Ishikawa (cell line): Measurements from ENCODE around the gene MAP3K13.

Experiments used
- CEBPB ChIP-seq: IDR thresholded peaks from 2 replicates; pipeline ENCODE4 v1.6.1; 2012
- CREB1 ChIP-seq: IDR thresholded peaks from 2 replicates; pipeline ENCODE4 v1.6.1; 2012; ENCODE audit warnings: low read depth
- EGR1 ChIP-seq: IDR thresholded peaks from 2 replicates; pipeline ENCODE4 v1.6.1; 2012
- EP300 ChIP-seq: IDR thresholded peaks from 2 replicates; pipeline ENCODE4 v1.6.1; 2012; ENCODE audit warnings: borderline replicate concordance
- FOXM1 ChIP-seq: IDR thresholded peaks from 2 replicates; pipeline ENCODE4 v1.6.1; 2012; ENCODE audit warnings: low read depth, borderline replicate concordance
- MAX ChIP-seq: IDR thresholded peaks from 2 replicates; pipeline ENCODE4 v1.6.1; 2012
- NFIC ChIP-seq: IDR thresholded peaks from 2 replicates; pipeline ENCODE4 v1.6.1; 2012
- RAD21 ChIP-seq: IDR thresholded peaks from 2 replicates; pipeline ENCODE4 v1.6.1; 2012; ENCODE audit warnings: low read depth
- REST ChIP-seq: IDR thresholded peaks from 2 replicates; pipeline ENCODE4 v1.6.1; 2012; ENCODE audit warnings: low read depth, mild to moderate bottlenecking
- TAF1 ChIP-seq: IDR thresholded peaks from 2 replicates; pipeline ENCODE4 v1.6.1; 2012; ENCODE audit warnings: low read depth, mild to moderate bottlenecking
- TCF12 ChIP-seq: IDR thresholded peaks from 2 replicates; pipeline ENCODE4 v1.6.1; 2012; ENCODE audit warnings: low read depth
- TEAD4 ChIP-seq: IDR thresholded peaks from 2 replicates; pipeline ENCODE4 v1.6.1; 2012
- USF1 ChIP-seq: IDR thresholded peaks from 2 replicates; pipeline ENCODE4 v1.6.1; 2012
- YY1 ChIP-seq: IDR thresholded peaks from 2 replicates; pipeline ENCODE4 v1.6.1; 2012; ENCODE audit warnings: low read depth
- ZBTB7A ChIP-seq: IDR thresholded peaks from 2 replicates; pipeline ENCODE4 v1.6.1; 2012; ENCODE audit warnings: low read depth

The MAP3K13 gene

GRCh38 chr3:185473290-185473815 lies 110.4 kb downstream of the MAP3K13 start:
- TF ChIP-seq TCF12 (no peak), TEAD4 (no peak), MAX (no peak), EGR1 (no peak), FOXM1 (no peak), YY1 (no peak), CREB1 (no peak), NFIC (no peak), USF1 (no peak), EP300 (no peak), RAD21 (no peak), REST (no peak), ZBTB7A (no peak), TAF1 (no peak), CEBPB (no peak)

GRCh38 chr3:185477316-185477715 lies 114.4 kb downstream of the MAP3K13 start:
- TF ChIP-seq REST (no peak), EGR1 (no peak), TCF12 (no peak), ZBTB7A (no peak), FOXM1 (no peak), NFIC (no peak), CEBPB (no peak), TAF1 (no peak), CREB1 (no peak), USF1 (no peak), YY1 (no peak), EP300 (no peak), MAX (no peak), TEAD4 (no peak), RAD21 (no peak)

GRCh38 chr3:185479373-185479945 lies 116.5 kb downstream of the MAP3K13 start:
- TF ChIP-seq CEBPB (no peak), ZBTB7A (no peak), NFIC (no peak), RAD21 (no peak), EGR1 (no peak), USF1 (no peak), CREB1 (no peak), EP300 (no peak), MAX (no peak), TAF1 (no peak), REST (no peak), TEAD4 (no peak), YY1 (no peak), FOXM1 (no peak), TCF12 (no peak)

- no peak for TF ChIP-seq ZBTB7A
- no peak for TF ChIP-seq RAD21
- TF ChIP-seq EGR1 = no peak
- TF ChIP-seq CREB1 = no peak
- no peak for TF ChIP-seq TCF12
- TF ChIP-seq NFIC = no peak
- no peak for TF ChIP-seq TEAD4
- TF ChIP-seq EP300 = no peak
- TF ChIP-seq USF1 = no peak
- no peak for TF ChIP-seq YY1
- TF ChIP-seq TAF1 = no peak
- no peak for TF ChIP-seq CEBPB
- no peak for TF ChIP-seq MAX
- TF ChIP-seq FOXM1 = no peak
- TF ChIP-seq REST = no peak
Measured at GRCh38 chr3:185484296-185484695, 121.4 kb downstream of the MAP3K13 start.
